NCI-H774 (cell line): ENCODE results near the gene SLC8A1.

ENCODE experiments used
- DNase-seq: peaks from one replicate; lab custom pipeline; 2025; lab: John Stamatoyannopoulos, UW

Gene SLC8A1

GRCh38 chr2:40451918-40452605 lies at the start of gene SLC8A1:
SLC8A1 (minus strand) TSS chr2:40452090.
- peak; percentile 58 for DNase-seq

DNA sequence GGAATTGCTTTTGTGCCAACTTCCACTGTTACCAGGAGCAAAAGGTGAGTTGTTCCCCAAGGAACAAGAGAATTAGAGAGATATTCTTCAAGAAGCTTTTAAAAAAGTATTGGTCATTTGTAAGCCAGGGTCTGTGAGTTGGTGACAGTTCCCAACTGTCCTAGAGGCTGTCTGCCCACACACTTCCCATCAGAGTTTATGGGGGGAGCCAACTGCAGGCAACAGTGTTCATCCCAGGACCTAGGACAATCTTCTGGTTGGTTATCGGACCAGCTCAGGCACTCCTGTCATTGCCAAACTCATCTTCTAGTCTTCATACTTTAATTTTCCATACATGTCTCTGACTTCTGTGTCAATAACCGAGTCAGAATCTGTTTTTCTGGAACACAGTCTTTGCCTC lies 47.5 kb upstream of the SLC8A1 start:
- DNase-seq = no peak

- no peak for DNase-seq
These were observed 45.5 kb upstream of the SLC8A1 start for GRCh38 chr2:40497251-40497859.

- no peak for DNase-seq
These were observed 37.7 kb upstream of the SLC8A1 start for GRCh38 chr2:40489678-40489960.

DNA sequence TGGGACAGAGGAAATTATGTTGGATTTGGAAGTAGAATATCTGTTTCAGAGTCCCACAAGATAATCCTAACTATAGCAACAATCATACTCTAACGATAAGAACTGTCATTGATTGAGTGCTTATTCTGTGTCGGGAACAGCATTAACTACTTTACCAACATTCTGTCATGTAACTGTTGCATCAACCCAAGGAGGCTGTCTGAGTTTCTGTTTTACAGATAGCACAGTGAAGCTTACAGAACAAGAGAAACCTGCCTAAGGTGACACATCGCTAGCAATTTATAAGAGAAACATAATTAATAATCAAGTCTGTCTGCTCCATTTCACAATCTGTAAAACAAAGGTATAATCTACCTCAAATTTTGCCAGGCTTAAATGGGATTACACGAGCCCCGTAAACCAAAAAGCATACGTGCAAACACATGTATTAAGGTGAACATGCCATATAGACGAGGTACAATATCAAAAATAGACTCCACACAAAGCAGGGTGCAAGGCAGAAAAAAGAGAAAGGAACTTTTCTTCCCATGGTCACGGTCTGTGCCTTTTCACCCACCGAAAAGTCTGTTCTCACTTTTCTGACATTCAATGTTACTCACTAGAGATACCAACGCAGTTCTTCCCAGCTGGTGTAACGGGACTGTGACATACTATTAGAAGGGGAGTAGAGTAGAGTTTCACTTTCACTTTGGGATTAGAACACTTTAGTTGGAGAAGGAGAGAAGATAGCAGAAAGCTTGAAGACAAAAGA lies 37.2 kb upstream of the SLC8A1 start:
- peak; percentile 14 for DNase-seq

GRCh38 chr2:40488101-40488601 lies 36.3 kb upstream of the SLC8A1 start:
- no peak for DNase-seq

DNA sequence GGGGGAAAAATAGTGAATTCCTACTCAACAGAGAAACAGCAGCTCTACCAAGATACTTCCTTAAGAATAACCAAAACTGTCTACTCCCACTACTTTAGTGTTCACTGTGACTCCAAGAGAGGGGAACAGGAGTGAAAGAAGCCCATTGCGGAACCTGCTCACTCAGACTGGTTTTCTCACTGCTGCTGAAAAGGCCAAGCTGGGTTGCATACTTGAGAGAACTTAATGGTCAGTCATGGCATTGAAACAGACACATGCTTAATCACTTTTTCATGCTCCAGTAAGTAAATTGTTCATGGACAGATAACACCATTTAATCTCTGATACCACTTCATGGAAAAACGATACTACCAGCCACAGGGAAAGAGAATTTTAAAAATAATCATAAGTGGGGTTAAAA lies 35.7 kb upstream of the SLC8A1 start:
- no peak for DNase-seq

DNA sequence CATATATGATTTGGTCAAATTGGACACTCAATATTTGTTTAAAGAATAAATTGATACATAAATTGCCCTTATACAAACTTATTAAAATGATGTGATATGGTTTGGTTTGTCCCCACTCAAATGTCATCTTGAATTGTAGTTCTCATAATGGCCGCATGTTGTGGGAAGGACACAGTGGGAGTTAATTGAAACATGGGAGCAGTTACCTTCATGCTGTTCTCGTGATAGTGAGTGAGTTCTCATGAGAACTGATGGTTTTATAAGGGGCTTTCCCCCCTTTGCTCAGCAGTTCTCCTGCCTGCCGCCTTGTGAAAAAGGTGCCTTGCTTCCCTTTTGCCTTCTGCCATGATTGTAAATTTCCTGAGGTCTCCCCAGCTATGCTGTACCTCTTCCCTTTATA lies 34.0 kb upstream of the SLC8A1 start:
- no peak for DNase-seq

DNA sequence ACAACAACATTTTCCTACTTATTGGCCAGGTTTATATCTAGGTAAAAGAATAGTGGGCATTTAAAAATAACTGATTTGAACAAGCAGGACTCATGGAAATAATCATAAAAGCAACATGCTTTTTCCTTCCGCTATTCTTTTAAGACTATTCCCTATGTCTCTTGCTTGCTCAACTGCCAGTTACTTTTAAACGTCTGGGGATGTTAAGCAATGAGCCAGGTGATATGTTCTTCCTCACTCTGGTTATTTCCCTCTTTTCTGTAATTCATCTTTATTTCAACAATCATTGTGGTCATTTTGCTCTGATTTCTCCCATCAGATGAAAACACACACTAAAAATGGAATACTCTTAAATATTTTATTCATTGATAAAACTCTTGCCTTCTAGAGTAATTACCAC lies 33.4 kb upstream of the SLC8A1 start:
- DNase-seq = no peak

- no peak for DNase-seq
These were observed 31.8 kb upstream of the SLC8A1 start for GRCh38 chr2:40483549-40484243.

GRCh38 chr2:40480596-40480995 lies 28.7 kb upstream of the SLC8A1 start:
- no peak for DNase-seq

DNA sequence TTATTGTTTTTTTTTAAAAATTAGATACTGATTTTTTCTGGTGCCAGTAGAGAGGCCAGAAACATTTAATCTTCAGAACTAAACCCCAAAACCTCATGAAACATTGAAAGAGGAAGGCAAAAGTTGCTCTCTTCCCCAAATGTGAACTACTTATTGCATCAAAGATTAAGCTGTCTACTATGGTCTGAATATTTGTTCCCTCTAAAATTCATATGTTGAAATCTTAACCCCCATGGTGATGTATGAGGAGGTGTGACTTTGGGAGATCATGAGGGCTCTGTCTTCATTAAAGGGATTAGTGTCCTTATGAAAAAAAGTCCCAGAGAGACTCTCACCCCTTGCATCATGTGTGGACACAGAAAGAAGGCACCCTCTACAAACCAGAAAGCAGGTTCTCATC lies 28.2 kb upstream of the SLC8A1 start:
- DNase-seq = no peak

DNA sequence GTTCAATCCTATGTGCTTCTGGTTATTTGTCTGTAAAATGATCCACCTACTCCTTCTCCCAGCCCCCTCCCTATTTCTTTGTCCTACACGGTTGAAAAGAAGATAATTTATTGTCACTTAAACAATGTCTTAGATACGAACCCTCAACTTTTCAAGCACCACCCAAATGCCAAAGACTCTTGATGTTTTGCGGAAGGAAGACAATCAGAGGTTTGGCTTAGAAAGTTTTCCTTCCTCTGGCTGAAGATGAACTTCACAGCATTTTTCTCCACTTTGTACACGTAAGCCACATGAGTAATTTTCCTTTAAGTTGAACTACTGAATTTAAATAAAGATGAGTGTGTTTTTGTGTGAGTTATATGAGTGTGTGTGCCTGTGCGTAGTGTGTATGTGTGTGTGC lies 25.5 kb upstream of the SLC8A1 start:
- no peak for DNase-seq

- DNase-seq = no peak
These were observed 24.5 kb upstream of the SLC8A1 start for GRCh38 chr2:40476436-40476835.

DNA sequence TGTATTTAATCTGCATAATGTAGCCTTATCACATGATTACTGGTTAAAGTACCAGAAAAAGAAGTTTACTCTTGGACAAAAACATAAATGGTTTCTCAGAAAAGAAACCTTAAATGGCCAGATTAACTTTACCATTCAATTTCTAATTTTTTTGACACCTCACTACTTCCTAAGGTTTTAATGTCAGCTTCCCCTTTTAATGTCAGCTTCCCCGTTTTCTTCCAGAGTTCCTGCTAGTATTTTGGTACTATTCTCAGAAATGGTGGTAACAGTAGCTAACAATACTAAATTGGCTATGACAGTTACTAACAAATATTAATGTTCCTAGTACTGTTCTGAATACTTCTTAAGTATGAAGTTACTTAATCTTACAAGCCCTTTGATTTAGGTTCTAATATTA lies 22.4 kb upstream of the SLC8A1 start:
- DNase-seq = no peak

GRCh38 chr2:40471866-40472265 lies 20.0 kb upstream of the SLC8A1 start:
- no peak for DNase-seq

DNA sequence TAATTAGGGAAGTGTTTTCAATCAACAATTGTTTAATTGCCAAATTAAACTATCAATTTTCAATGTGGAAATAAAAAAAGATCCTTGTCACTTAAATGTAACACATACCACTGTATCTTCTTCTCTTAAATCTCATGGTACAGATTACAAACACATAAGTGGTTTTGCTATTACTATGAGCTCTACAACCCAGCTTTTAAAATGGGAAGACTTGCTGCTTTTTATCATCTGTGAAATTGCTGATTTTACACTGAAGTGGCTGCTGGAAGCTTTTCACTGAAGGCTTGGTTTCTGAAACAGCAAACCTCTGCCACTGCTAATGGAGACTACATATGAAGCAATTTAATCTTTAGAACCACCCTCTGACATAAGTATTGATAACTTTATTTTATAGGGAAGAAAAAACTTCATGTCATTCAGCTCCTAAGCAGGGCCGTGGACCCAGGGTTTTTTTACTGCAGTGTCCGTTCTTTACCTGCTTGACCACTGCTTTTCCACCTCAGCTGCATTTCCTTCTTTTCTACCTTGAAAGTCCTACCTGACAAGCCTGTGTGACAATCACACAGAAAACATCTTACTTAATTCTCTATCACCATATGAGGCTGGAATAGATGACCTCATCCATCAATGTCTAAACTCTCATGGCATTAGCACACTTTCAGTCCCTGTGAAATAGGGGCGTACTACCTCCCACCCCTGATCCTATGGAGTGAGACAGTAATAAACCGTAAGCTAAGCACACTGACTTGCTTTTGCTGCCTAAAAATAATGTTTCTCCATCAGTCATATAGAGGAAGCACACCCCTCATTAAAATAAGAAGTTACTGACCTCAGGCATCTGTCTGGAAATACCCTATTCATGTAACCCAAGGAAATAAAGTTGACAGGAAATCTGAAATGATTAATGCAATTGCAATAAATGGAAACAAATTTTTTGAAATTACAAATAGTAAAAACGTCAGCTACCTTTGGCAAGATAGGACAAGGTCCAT lies 19.2 kb upstream of the SLC8A1 start:
- no peak for DNase-seq

DNA sequence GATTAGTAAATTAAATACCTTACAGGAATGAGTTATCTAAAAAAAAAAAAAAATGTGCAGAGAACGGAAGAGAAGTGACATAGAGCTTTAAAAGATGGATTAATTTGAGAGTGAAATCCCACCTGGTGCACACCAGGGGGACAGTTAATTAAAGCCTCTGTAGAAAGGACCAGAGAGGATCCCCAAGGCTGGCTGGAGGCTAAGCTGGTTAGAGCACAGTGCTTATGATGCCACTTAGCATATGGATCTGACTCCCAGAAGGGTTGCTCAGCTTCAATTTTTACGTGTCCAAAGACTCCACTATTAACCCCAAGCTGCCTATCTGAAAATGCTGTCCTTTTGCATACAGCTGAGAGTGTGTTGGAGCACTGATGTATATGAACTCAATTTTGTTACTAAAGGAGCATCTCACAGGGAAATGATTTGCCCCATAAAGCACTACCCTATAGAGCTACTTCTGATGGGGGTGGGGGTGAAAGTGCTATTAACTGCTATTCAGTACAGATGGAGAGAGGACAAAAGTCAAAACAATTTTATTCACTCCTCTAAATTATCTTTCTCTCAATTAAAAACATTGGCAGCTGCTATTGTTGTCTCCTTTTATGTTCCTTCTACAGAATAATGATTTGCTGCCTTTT lies 15.2 kb upstream of the SLC8A1 start:
- DNase-seq = no peak

DNA sequence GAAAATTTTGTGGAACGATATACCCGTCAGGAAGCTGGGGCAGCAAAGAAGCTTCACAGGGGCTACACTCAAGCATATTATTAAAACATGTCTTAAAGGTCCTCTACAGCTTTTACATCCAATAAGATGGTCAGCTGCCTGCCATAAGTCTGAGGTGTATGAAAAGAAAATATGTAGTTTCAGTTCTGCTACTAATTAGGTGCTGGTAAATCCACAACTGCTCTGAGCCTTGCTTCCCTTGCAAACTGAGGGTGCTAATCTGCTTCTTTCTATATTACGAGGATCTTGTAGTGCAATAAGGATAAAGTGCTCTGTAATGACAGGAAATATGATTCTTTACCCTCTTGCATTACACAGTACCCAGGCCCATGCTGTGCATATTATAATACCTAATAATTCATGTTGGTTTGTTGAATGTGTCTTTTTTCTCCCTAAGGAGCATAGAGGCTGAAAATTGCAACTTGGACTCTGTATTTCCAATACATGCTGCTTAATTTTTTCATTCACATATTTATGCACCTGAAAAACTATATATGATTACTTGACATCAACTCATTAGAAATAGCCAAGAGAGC lies 14.5 kb upstream of the SLC8A1 start:
- DNase-seq = no peak

GRCh38 chr2:40463112-40463511 lies 11.2 kb upstream of the SLC8A1 start:
- no peak for DNase-seq
